Osteocyte (in vitro differentiated cells): ENCODE results near the gene MED17. TPM values are rescaled to one million over a fixed set of nuclear protein-coding genes. Genes with fewer than 3 reads are reported as not detected.

Experiments used
- DNase-seq: peaks from one replicate; pipeline ENCODE4 v3.0.0; 2021; ENCODE audit warnings: mixed read lengths; ENCODE audit not compliant: unreplicated experiment; ENCODE audit errors: extremely low spot score
- H3K27ac Mint-ChIP-seq: one replicate; pipeline ENCODE4 v1.8.0; 2021; ENCODE audit warnings: mild to moderate bottlenecking, mixed read lengths; ENCODE audit not compliant: unreplicated experiment
- H3K27me3 Mint-ChIP-seq: one replicate; pipeline ENCODE4 v1.8.0; 2021; ENCODE audit warnings: mixed read lengths; ENCODE audit not compliant: unreplicated experiment
- H3K36me3 Mint-ChIP-seq: one replicate; pipeline ENCODE4 v1.8.0; 2021; ENCODE audit warnings: mixed read lengths; ENCODE audit not compliant: unreplicated experiment
- H3K4me1 Mint-ChIP-seq: one replicate; pipeline ENCODE4 v1.8.0; 2021; ENCODE audit warnings: mixed read lengths; ENCODE audit not compliant: unreplicated experiment
- H3K4me3 Mint-ChIP-seq: one replicate; pipeline ENCODE4 v1.8.0; 2021; ENCODE audit warnings: mild to moderate bottlenecking, moderate library complexity, mixed read lengths; ENCODE audit not compliant: unreplicated experiment
- H3K9me3 Mint-ChIP-seq: one replicate; pipeline ENCODE4 v1.8.0; 2021; ENCODE audit warnings: mixed read lengths; ENCODE audit not compliant: unreplicated experiment
- CTCF ChIP-seq: fragments of 200-600 bp; sonication (generic); IDR thresholded peaks from 2 replicates; pipeline ENCODE4 v1.5.0; 2021; ENCODE audit warnings: antibody characterized with exemption, mild to moderate bottlenecking, moderate library complexity
- total RNA-seq: library from RNA; stranded (reverse); gene quantifications from 2 replicates; pipeline ENCODE4 v1.2.1, GENCODE V29; 2021

The MED17 gene
- total RNA-seq, 1 donor from 2014 or later = 37.8 TPM

- H3K4me1 Mint-ChIP-seq = no peaks in the 10 kb centered on the region
- peak; percentile 29 for TF ChIP-seq CTCF
- no peak overlapping the region for H3K4me3 Mint-ChIP-seq
- DNase-seq = no peak
- no peaks in the 10 kb centered on the region for H3K9me3 Mint-ChIP-seq
- H3K27me3 Mint-ChIP-seq = no peaks in the 10 kb centered on the region
- H3K36me3 Mint-ChIP-seq = peaks cover 3% of the 10 kb centered on the region
- H3K27ac Mint-ChIP-seq = no peak overlapping the region
Observed at GRCh38 chr11:93775289-93775688, 8.8 kb upstream of the MED17 start.

GRCh38 chr11:93783362-93783761 lies 720 bp upstream of the MED17 start:
- Mint-ChIP-seq H3K36me3 (peaks cover 3% of the 10 kb centered on the region), H3K4me1 (peaks cover 40% of the 10 kb centered on the region), H3K9me3 (no peaks in the 10 kb centered on the region), H3K27ac (no peak overlapping the region), H3K27me3 (no peaks in the 10 kb centered on the region), H3K4me3 (peak overlapping the region; percentile 100)
- no peak for TF ChIP-seq CTCF
- no peak for DNase-seq

GRCh38 chr11:93783765-93784144 lies 327 bp upstream of the MED17 start:
- no peak for DNase-seq
- peak overlapping the region; percentile 96 for H3K27ac Mint-ChIP-seq
- no peaks in the 10 kb centered on the region for H3K9me3 Mint-ChIP-seq
- peaks cover 5% of the 10 kb centered on the region for H3K36me3 Mint-ChIP-seq
- no peak for TF ChIP-seq CTCF
- H3K27me3 Mint-ChIP-seq = no peaks in the 10 kb centered on the region
- H3K4me3 Mint-ChIP-seq = peak overlapping the region; percentile 100
- H3K4me1 Mint-ChIP-seq = peaks cover 40% of the 10 kb centered on the region

GRCh38 chr11:93784935-93785360 lies 866 bp downstream of the MED17 start:
- DNase-seq = no peak
- TF ChIP-seq CTCF = no peak
- Mint-ChIP-seq H3K4me1 (peaks cover 40% of the 10 kb centered on the region), H3K27me3 (no peaks in the 10 kb centered on the region), H3K27ac (peak overlapping the region; percentile 96), H3K36me3 (peaks cover 8% of the 10 kb centered on the region), H3K4me3 (peak overlapping the region; percentile 100), H3K9me3 (no peaks in the 10 kb centered on the region)

- Mint-ChIP-seq H3K36me3 (peaks cover 54% of the 10 kb centered on the region), H3K4me1 (peaks cover 14% of the 10 kb centered on the region), H3K4me3 (no peak overlapping the region), H3K9me3 (no peaks in the 10 kb centered on the region), H3K27ac (no peak overlapping the region), H3K27me3 (no peaks in the 10 kb centered on the region)
- no peak for TF ChIP-seq CTCF
- no peak for DNase-seq
Observed at GRCh38 chr11:93791493-93791892, 7.4 kb downstream of the MED17 start.
